HCEC 1CT (cell line): Measurements from ENCODE around the gene UCP3.

Experiments
- DNase-seq: peaks from one replicate; pipeline ENCODE4 v3.0.0-alpha.2; 2017

The UCP3 gene

GRCh38 chr11:73976451-73977151 lies 32.3 kb downstream of the UCP3 start:
- no peak for DNase-seq

DNA sequence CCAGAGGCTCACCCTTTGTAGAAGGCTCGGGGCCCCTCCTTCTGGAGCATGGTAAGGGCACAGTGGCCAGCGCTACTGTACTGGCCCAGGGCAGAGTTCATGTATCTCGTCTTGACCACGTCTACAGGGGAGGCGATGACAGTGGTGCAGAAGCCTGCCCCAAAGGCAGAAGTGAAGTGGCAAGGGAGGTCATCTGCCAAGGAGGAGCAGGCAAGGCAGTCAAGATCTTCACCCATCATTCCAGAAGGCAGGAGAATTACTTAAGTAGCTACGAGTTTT lies 33.5 kb downstream of the UCP3 start:
- DNase-seq, result no peak

DNA sequence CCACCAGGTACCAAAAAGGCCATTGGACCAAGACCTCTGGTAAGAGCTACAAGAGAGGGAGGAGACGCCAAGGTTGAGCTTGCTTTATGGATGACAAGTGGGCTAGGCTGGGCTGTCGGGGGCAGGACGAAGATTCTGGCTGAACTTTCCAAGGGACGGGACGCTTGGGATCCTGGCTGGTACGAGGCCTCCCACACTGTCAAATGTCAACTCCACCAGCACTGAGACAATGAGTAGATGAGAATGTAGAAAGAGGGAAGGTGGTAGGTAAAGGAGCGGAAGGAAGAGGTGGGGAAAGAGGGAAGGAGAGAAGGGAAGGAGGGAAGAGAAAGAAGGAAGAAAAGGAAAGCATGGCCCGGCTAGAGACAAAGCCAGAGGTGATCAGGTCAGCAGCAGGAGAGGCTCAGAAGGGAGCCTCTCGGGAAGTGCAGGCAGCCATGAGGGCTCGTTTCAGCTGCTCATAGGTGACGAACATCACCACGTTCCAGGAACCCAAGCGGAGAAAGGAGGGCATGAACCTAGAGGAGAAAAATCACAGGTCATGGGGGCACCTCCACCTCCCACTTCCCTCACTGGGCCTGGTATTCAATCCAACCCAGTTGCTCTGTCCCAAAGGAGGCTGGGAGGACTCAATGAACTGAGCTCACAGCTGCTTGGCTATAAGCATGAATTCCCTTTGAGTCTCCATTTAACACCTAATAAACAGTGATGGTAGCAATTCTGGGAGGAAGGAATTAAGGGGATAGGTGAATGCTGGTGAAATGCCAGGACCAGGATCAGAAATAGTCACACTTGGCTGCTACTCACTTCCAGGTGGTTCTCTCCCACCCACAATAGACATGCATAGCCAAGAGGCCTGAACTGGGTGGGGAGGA lies 34.0 kb downstream of the UCP3 start:
- DNase-seq, result no peak

- DNase-seq, result no peak
Measured at GRCh38 chr11:73972620-73973449, 36.0 kb downstream of the UCP3 start.

GRCh38 chr11:73972187-73972586 lies 36.7 kb downstream of the UCP3 start:
- DNase-seq, result no peak

- DNase-seq, result no peak
Measured at GRCh38 chr11:73971175-73971719, 37.6 kb downstream of the UCP3 start.

DNA sequence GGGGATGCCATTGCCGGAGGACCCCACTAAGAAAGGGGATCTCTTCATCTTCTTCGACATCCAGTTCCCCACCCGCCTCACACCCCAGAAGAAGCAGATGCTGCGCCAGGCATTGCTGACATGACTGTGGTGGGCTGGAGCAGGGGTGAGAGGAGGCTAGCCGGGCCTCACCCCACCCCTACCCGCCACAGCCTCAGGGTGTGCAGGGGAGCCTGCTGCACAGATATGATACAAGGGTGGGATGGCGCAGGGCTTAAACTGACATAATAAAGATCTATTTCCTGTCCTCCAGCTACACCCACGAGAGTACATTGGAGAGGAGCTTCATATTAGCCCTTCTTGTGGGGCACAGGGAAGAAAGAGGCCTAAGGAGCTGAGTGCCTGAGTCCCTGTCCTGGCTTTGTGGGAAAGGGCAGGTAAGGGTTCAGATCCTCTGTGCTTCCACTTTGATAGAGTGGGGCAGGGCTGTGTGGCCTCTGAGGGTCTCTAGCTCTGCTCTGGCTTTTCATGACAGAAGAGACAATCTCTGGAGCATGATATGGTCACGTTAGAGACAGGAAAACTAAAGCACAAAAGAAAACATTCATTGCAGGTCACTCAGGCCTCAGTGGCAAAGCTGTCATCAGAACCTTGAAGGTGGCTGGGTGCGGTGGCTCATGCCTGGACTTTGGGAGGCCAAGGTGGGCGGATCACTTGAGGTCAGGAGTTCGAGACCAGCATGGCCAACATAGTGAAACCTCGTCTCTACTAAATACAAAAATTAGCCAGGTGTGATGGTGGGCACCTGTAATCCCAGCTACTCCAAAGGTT lies 38.7 kb downstream of the UCP3 start:
- DNase-seq, result no peak

- DNase-seq, result no peak
Measured at GRCh38 chr11:73969091-73969490, 39.8 kb downstream of the UCP3 start.

DNA sequence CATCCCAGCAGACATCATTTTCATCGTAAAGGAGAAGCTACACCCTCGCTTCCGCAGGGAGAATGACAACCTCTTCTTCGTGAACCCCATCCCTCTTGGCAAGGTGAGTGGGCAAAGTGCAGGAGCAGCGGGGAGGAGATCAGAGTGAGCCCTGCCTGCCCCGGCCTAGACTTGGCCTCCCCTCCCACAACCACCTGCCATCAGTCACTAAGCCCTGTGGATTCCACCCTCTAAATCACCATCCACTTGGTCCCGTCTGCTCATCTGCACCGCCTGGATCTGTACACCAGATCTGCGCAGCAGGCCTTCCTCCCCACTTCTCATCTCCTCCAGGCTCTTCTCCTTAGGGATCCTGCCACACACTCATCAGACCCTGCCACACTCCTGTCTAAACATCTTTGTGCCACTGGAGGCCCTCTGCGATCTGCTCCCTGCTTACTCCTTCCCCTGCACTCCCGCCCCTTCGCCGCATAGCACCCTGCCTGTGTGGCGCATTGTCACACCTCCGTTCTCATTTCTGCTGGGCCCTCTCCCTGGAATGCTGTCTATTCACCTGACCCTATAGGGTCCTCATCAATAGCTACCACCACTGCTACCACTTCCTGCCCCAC lies 40.4 kb downstream of the UCP3 start:
- no peak for DNase-seq

- no peak for DNase-seq
Measured at GRCh38 chr11:73965764-73966121, 43.1 kb downstream of the UCP3 start.

- peak; percentile 24 for DNase-seq
Measured at GRCh38 chr11:73965076-73965763, 43.7 kb downstream of the UCP3 start.

- DNase-seq, result no peak
Measured at GRCh38 chr11:73963861-73964260, 45.0 kb downstream of the UCP3 start.

- no peak for DNase-seq
Measured at GRCh38 chr11:73962101-73962705, 46.7 kb downstream of the UCP3 start.

DNA sequence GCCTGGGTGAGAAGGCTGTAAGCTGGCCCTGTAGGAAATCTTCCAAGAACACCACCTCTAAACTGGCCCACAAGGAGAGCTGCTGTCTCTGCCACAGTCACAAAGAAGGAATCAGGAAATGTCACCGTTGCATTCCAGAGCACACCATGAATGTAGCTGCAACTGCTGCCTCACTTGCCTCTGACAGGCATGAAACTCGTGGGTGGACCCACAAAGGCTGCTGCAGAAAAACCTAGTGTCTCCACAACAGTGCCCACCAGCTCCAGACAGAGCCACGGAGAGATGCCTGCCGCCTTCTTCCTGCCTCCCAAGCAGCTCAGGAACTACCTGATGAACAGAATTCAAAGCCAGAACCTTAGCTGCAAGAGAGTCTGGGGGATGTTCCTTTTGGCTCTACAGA lies 47.6 kb downstream of the UCP3 start:
- DNase-seq, result no peak

DNA sequence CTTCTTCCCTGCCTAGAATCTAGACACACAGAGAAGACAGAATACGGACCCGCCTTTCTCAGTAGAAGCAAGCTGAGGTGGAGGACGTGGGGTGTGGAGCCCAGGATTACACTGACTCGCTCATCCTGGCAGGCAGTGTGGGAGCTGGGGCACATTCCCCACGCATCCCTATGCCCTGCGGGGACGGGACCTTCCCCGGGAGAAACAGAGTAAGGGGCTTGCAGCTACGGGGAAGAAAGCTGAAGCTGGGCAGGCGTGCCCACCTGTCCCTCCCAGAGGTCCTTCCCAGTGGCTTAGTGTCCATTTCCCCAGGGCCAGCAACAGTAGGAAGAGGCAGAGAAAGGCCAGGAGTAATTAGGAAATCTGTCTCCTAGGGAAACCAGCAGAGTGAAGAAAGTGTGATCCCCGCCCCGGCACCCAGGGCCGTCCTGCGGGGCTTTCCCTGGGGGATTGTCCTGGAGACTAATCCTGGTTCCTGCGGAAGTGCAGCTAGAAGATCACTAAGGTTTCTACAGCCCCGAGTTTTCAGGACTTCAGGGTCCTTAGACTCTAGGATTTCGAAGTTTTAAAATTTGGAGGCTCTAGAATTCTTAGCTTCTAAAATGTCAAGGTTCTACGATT lies 50.3 kb downstream of the UCP3 start:
- no peak for DNase-seq

- no peak for DNase-seq
Measured at GRCh38 chr11:73957654-73958361, 51.1 kb downstream of the UCP3 start.

DNA sequence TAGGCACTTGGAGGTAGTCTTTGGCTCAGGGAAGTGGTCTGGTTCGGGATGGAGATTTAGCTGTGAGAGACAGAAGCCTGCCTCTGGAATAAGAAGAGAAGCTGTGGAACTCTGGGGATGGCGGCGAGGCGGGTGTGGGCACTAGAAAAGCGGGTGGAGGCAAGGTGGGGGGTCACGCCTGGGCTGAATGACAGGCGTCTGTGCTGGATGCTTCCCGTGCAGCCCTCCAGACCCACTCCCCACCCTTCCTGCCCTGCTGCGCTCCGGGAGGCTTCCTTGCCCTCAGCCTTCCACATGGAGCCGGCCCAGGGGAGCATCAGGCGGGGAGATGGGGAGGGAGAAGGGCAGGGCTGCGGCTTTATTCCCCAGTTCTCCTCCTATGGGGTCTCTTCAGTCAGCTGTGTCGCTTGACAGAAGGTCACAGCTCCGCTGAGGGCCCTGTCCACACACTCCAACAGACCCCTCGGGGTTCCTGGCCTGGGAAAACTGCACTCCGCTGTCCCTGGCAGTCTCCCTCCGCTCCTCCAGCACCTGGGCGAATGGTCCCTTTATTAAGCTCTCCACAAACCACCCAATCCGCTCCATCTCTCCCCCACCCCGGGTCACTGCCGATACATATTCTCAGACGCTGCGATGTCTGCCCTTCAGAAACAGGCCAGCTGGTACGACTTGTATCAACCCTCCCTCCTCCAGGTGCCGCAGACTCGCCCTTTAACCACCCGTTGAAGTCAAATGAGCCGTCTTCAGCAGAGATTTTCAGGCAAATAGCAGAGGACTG lies 51.8 kb downstream of the UCP3 start:
- no peak for DNase-seq

DNA sequence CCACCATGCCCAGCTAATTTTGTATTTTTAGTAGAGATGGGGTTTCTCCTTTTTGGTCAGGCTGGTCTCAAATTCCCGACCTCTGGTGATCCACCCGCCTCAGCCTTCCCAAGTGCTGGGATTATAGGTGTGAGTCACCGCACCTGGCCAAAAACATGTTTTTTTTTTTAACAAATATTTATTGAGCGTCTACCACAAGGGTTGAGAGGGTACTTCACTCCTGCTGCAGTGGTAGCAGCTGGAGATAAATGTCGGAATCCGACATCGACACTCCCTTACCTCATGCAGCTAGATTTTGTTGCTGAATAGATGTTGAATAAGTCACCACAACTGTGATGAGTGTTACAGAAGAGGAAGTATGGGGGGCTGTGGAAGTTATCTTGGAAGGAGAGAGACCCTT lies 57.1 kb downstream of the UCP3 start:
- DNase-seq, result no peak
